Body of pancreas (tissue), 4 donors: ENCODE measurements around the gene ARF1.

Source experiments
- CTCF ChIP-seq, 7 experiments: fragments of 450-650 bp in 4 of 7; fragments of 200-600 bp in 3 of 7; sonication (generic) in 3 of 7; IDR thresholded peaks; one replicate each; pipeline ENCODE4 v1.5.1; 2016 to 2019; ENCODE audit warnings: antibody characterized with exemption in 7 of 7
- POLR2A ChIP-seq, 3 donors: fragments of 450-650 bp; IDR thresholded peaks; one replicate each; pipeline ENCODE4 v1.6.1; 2016; ENCODE audit warnings: antibody characterized with exemption in 3 of 3, mild to moderate bottlenecking in 2 of 3

- TF ChIP-seq CTCF (IDR thresholded peaks at IDR 0.05) (no peak), POLR2A (IDR thresholded peaks at IDR 0.05) (no peak)
Observed at GRCh38 chr1:228036701-228037231, 45.7 kb upstream of the ARF1 start.
